IPS-20b (cell line): ENCODE results near the gene MILR1.
"Not testable (repeated sequence)": the region's sequence is repeated elsewhere in the genome, so short reads cannot be mapped to it uniquely, and the experiment has no call there.

Source experiments
- H3K27ac ChIP-seq: one replicate; pipeline ENCODE4 v1.5.1; 2013; ENCODE audit warnings: low read length
- H3K27me3 ChIP-seq: 2 replicates; pipeline ENCODE4 v1.6.1; 2013; ENCODE audit warnings: mild to moderate bottlenecking, low read length, inconsistent platforms; ENCODE audit not compliant: insufficient read depth
- H3K36me3 ChIP-seq: 2 replicates; pipeline ENCODE4 v1.6.1; 2013; ENCODE audit warnings: low read depth, mild to moderate bottlenecking, inconsistent platforms, low read length, moderate library complexity; ENCODE audit not compliant: insufficient read depth
- H3K4me1 ChIP-seq: 2 replicates; pipeline ENCODE4 v1.6.1; 2013; ENCODE audit warnings: mild to moderate bottlenecking, control low read depth, inconsistent platforms, low read length, moderate library complexity; ENCODE audit not compliant: insufficient read depth
- H3K4me3 ChIP-seq: 2 replicates; pipeline ENCODE4 v1.5.1; 2013; ENCODE audit warnings: mild to moderate bottlenecking, low read length, inconsistent platforms
- H3K9ac ChIP-seq: 2 replicates; pipeline ENCODE4 v1.6.1; 2013; ENCODE audit warnings: low read depth, mild to moderate bottlenecking, inconsistent platforms, low read length, moderate library complexity
- H3K9me3 ChIP-seq: 2 replicates; pipeline ENCODE4 v1.6.1; 2013; ENCODE audit warnings: mild to moderate bottlenecking, low read depth, low read length, inconsistent platforms; ENCODE audit not compliant: insufficient read depth

The MILR1 gene

GRCh38 chr17:64459284-64459747 is 10.4 kb downstream of the MILR1 start:
- Histone ChIP-seq H3K27ac (no peak overlapping the region), H3K36me3 (no peaks in the 10 kb centered on the region), H3K9me3 (no peaks in the 10 kb centered on the region), H3K27me3 (no peaks in the 10 kb centered on the region), H3K4me3 (no peak overlapping the region), H3K9ac (no peak overlapping the region), H3K4me1 (no peaks in the 10 kb centered on the region)

DNA sequence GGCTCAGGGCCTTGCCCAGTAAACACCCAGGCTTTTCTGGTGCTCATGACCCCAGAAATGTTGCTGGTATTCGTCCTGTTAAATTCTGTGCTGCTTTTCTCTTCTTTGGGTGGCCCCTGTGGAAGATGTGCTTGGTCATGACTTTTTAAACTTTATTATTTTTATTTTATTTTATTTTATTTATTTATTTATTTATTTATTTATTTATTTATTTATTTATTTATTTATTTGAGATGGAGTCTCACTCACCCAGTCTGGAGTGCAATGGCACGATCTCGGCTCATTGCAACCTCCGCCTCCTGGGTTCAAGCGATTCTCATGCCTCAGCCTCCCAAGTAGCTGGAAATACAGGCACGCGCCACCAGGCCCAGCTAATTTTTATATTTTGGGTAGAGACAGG is 10.9 kb downstream of the MILR1 start:
- not testable (repeated sequence) for H3K4me1 ChIP-seq, H3K27ac ChIP-seq, H3K9me3 ChIP-seq, H3K4me3 ChIP-seq, H3K27me3 ChIP-seq, H3K36me3 ChIP-seq, H3K9ac ChIP-seq

GRCh38 chr17:64460955-64461354 is 12.0 kb downstream of the MILR1 start:
- H3K27ac ChIP-seq, result no peak overlapping the region
- H3K27me3 ChIP-seq, result no peaks in the 10 kb centered on the region
- H3K36me3 ChIP-seq, result no peaks in the 10 kb centered on the region
- H3K4me3 ChIP-seq, result no peak overlapping the region
- H3K9me3 ChIP-seq, result no peaks in the 10 kb centered on the region
- no peaks in the 10 kb centered on the region for H3K4me1 ChIP-seq
- H3K9ac ChIP-seq, result no peak overlapping the region

DNA sequence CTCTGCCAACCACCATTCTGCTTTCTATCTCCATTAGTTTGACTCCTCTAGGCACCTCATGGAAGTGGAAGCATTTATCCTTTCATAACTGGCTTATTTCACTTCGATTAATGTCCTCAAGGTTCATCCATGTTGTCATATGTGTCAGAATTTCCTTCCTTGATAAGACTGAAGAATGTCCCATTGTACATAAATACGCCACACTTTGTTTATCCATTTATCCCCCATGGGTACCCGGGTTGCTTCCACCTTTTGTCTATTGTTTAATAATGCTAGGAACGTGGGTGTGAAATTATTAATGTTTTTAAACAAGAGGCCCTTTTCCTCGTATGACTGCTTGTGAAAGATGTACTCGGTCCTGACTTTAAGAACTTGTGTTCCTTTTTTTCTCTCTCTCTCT is 12.9 kb downstream of the MILR1 start:
- Histone ChIP-seq H3K36me3 (no peaks in the 10 kb centered on the region), H3K4me1 (no peaks in the 10 kb centered on the region), H3K4me3 (no peak overlapping the region), H3K9me3 (no peaks in the 10 kb centered on the region), H3K27ac (no peak overlapping the region), H3K9ac (no peak overlapping the region), H3K27me3 (no peaks in the 10 kb centered on the region)

- Histone ChIP-seq H3K9ac (no peak overlapping the region), H3K27me3 (no peaks in the 10 kb centered on the region), H3K9me3 (no peaks in the 10 kb centered on the region), H3K27ac (no peak overlapping the region), H3K4me1 (no peaks in the 10 kb centered on the region), H3K4me3 (no peak overlapping the region), H3K36me3 (no peaks in the 10 kb centered on the region)
These were observed 17.3 kb downstream of the MILR1 start for GRCh38 chr17:64466019-64466735.

DNA sequence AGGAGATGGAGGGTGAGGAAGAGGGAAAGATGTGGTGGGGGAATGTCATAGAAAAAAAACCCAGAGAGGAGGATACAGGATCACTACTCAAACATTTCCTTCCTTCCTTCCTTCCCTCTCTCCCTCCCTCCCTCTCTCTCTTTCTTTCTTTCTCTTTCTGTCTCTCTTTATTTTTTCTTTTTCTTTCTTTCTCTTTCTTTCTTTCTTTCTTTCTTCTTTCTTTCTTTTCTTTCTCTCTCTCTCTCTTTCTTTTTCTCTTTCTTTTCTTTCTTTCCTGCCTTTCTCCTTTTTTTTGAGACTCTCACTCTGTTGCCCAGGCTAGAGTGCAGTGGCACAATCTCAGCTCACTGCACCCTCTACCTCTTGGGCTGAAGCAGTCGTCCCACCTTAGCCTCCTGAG is 17.9 kb downstream of the MILR1 start:
- H3K36me3 ChIP-seq, H3K27me3 ChIP-seq, H3K9ac ChIP-seq, H3K27ac ChIP-seq, H3K4me1 ChIP-seq, H3K4me3 ChIP-seq, H3K9me3 ChIP-seq: not testable (repeated sequence)

DNA sequence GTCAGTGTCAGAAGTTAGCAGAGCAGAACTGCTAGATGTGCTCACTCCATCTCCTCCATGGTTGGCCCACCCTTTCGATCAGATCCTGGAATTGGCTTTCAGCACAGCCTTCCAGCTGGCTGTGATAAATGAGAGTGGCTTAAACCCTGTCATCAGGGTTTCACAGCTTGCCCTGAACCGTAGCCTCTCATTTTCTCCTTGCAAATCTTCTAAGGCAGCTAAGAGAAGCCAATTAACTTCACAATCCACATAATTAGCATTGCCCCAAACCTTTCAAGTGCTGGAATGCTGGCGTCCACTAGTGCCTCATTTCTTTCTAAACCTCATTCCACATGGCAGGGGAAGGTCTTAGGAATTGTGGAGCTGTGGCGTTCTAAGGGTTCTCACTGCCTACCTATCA is 21.7 kb downstream of the MILR1 start:
- Histone ChIP-seq H3K27me3 (no peaks in the 10 kb centered on the region), H3K36me3 (no peaks in the 10 kb centered on the region), H3K27ac (no peak overlapping the region), H3K4me3 (no peak overlapping the region), H3K4me1 (no peaks in the 10 kb centered on the region), H3K9ac (no peak overlapping the region), H3K9me3 (no peaks in the 10 kb centered on the region)

GRCh38 chr17:64471440-64471839 is 22.5 kb downstream of the MILR1 start:
- H3K36me3 ChIP-seq, result no peaks in the 10 kb centered on the region; the same call in 1 of the 2 replicates
- no peaks in the 10 kb centered on the region for H3K4me1 ChIP-seq
- H3K9ac ChIP-seq, result no peak overlapping the region
- no peak overlapping the region for H3K4me3 ChIP-seq
- H3K9me3 ChIP-seq, result no peaks in the 10 kb centered on the region
- H3K27me3 ChIP-seq, result no peaks in the 10 kb centered on the region
- no peak overlapping the region for H3K27ac ChIP-seq

DNA sequence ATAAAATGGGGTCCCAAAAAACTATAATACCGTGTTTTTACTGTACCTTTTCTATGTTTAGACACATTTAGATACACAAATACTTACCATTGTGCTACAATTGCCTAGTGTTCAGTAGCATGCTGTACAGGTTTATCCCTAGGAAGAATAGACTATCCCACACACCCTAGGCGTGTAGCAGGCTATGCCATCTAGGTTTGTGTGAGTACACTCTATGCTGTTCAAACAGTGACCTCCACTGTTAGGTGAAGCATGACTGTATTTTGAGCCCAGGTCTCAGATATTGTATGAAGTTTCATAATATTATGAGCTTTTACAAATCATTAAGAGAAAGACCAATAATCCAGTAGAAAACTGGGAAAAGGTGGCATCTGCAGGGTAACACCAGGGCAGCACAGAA is 23.6 kb downstream of the MILR1 start:
- H3K4me3 ChIP-seq, result no peak overlapping the region
- no peak overlapping the region for H3K9ac ChIP-seq
- no peaks in the 10 kb centered on the region for H3K27me3 ChIP-seq
- peaks cover 7% of the 10 kb centered on the region for H3K36me3 ChIP-seq
- H3K27ac ChIP-seq, result no peak overlapping the region
- H3K4me1 ChIP-seq, result no peaks in the 10 kb centered on the region
- H3K9me3 ChIP-seq, result no peaks in the 10 kb centered on the region

DNA sequence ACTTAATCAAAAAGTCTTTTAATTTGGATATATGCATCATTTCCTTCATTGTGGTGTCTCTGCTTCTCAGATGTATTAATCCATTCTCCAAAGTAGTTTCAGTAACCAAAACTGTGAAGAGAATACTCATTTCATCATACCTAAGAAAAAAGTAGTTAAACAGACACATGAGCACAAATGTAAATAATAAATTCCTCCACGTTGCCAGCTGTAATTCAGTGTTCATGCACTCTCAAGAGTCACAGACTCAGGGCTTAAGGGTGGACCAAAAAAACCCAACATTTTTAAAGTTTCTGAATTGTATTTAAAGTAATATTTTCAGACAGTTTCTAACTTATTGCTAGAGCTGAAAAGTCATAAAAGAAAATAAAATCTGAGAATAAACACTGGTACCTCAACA is 28.9 kb downstream of the MILR1 start:
- Histone ChIP-seq H3K36me3 (peaks cover 48% of the 10 kb centered on the region), H3K27me3 (no peaks in the 10 kb centered on the region), H3K4me3 (no peak overlapping the region), H3K9ac (no peak overlapping the region), H3K27ac (no peak overlapping the region), H3K4me1 (no peaks in the 10 kb centered on the region), H3K9me3 (no peaks in the 10 kb centered on the region)

- H3K9ac ChIP-seq, result no peak overlapping the region
- H3K4me1 ChIP-seq, result no peaks in the 10 kb centered on the region
- no peaks in the 10 kb centered on the region for H3K9me3 ChIP-seq
- H3K4me3 ChIP-seq, result no peak overlapping the region
- H3K27ac ChIP-seq, result no peak overlapping the region
- peaks cover 77% of the 10 kb centered on the region for H3K36me3 ChIP-seq
- H3K27me3 ChIP-seq, result no peaks in the 10 kb centered on the region
These were observed 32.0 kb downstream of the MILR1 start for GRCh38 chr17:64480951-64481350.

GRCh38 chr17:64484380-64484779 is 35.5 kb downstream of the MILR1 start:
- Histone ChIP-seq H3K4me3 (no peak overlapping the region), H3K9me3 (no peaks in the 10 kb centered on the region), H3K36me3 (peaks cover 90% of the 10 kb centered on the region), H3K9ac (no peak overlapping the region), H3K4me1 (no peaks in the 10 kb centered on the region), H3K27me3 (no peaks in the 10 kb centered on the region), H3K27ac (no peak overlapping the region)
